ENCODE measurements around the gene ABCC4. TPM values are rescaled to one million over a fixed set of nuclear protein-coding genes. Genes with fewer than 3 reads are reported as not detected.

The ABCC4 gene
- total and polyA plus RNA-seq, 2 experiments from 2014 or later: 4.3 to 12.2 TPM

DNA sequence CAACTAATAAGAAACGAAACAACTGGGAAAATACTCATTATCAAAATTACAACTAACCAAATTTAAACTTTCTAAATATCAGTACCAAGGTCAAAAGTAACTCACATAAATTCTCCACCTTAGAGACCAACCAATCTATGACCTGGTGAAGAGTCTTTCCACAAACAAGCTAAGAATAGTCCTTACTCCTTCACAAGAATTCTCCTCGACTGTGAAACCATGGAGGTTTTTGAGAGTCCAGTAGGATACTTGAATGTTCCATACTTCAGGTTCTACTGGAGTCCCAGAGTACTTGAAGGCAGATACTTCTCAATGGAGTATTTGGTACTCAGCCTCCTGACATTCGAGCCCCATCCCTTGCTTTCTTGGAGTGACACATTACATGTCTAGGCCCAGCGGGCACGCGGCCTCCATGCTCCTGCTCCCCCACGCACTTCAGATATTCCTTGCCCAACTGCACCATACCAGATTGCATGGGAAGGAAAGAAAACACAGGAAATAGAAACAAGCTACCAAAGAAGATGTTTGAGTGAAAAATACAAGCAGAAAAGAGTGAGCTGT lies 63.9 kb downstream of the ABCC4 start:
- H3K9me3 Mint-ChIP-seq: no peaks in the 10 kb centered on the region
- no peak overlapping the region for H3K27ac Mint-ChIP-seq
- H3K4me2 ChIP-seq: no peak overlapping the region
- H3K79me2 ChIP-seq (replicated peaks; ENCODE audit: insufficient read depth): no peaks in the 10 kb centered on the region
- DNase-seq (ENCODE audit: low spot score): no peak
- no peak overlapping the region for H2AFZ ChIP-seq
- no peak for ATAC-seq
- no peaks in the 10 kb centered on the region for H3K36me3 ChIP-seq (ENCODE audit: insufficient read depth)
- H3F3A ChIP-seq (replicated peaks; ENCODE audit: low read depth): no peaks in the 10 kb centered on the region
- peaks cover 7% of the 10 kb centered on the region for H3K4me1 Mint-ChIP-seq
- no peaks in the 10 kb centered on the region for H3K27me3 ChIP-seq (ENCODE audit: insufficient read depth)
- H3K27me3 Mint-ChIP-seq (ENCODE audit: insufficient read depth, low read depth, poor library complexity): no peaks in the 10 kb centered on the region
- no peaks in the 10 kb centered on the region; the same call in 1 of the 2 replicates for H4K20me1 ChIP-seq (replicated peaks; ENCODE audit: insufficient read depth)
- H3K27ac ChIP-seq (ENCODE audit: low read depth): no peak overlapping the region
- H3K4me1 ChIP-seq (ENCODE audit: insufficient read depth): 0 out of 2 replicates have a peak, but pooled peaks cover 4% of the 10 kb centered on the region
- TF ChIP-seq NANOG (IDR thresholded peaks at IDR 0.05; ENCODE audit: borderline replicate concordance) (no peak), EZH2phosphoT487 (IDR thresholded peaks at IDR 0.05; ENCODE audit: unreplicated experiment) (no peak), EZH2 (IDR thresholded peaks at IDR 0.05; ENCODE audit: low read depth, unreplicated experiment) (no peak), STAT1 (IDR thresholded peaks at IDR 0.05; ENCODE audit: unreplicated experiment) (no peak), JUNB (IDR thresholded peaks at IDR 0.05; ENCODE audit: unreplicated experiment) (no peak), ZNF114 (CRISPR knock-in tag; IDR thresholded peaks at IDR 0.05) (no peak), ZNF331 (CRISPR knock-in tag; IDR thresholded peaks at IDR 0.05; ENCODE audit: low read depth) (no peak)
- TF ChIP-seq, protein P1, sequence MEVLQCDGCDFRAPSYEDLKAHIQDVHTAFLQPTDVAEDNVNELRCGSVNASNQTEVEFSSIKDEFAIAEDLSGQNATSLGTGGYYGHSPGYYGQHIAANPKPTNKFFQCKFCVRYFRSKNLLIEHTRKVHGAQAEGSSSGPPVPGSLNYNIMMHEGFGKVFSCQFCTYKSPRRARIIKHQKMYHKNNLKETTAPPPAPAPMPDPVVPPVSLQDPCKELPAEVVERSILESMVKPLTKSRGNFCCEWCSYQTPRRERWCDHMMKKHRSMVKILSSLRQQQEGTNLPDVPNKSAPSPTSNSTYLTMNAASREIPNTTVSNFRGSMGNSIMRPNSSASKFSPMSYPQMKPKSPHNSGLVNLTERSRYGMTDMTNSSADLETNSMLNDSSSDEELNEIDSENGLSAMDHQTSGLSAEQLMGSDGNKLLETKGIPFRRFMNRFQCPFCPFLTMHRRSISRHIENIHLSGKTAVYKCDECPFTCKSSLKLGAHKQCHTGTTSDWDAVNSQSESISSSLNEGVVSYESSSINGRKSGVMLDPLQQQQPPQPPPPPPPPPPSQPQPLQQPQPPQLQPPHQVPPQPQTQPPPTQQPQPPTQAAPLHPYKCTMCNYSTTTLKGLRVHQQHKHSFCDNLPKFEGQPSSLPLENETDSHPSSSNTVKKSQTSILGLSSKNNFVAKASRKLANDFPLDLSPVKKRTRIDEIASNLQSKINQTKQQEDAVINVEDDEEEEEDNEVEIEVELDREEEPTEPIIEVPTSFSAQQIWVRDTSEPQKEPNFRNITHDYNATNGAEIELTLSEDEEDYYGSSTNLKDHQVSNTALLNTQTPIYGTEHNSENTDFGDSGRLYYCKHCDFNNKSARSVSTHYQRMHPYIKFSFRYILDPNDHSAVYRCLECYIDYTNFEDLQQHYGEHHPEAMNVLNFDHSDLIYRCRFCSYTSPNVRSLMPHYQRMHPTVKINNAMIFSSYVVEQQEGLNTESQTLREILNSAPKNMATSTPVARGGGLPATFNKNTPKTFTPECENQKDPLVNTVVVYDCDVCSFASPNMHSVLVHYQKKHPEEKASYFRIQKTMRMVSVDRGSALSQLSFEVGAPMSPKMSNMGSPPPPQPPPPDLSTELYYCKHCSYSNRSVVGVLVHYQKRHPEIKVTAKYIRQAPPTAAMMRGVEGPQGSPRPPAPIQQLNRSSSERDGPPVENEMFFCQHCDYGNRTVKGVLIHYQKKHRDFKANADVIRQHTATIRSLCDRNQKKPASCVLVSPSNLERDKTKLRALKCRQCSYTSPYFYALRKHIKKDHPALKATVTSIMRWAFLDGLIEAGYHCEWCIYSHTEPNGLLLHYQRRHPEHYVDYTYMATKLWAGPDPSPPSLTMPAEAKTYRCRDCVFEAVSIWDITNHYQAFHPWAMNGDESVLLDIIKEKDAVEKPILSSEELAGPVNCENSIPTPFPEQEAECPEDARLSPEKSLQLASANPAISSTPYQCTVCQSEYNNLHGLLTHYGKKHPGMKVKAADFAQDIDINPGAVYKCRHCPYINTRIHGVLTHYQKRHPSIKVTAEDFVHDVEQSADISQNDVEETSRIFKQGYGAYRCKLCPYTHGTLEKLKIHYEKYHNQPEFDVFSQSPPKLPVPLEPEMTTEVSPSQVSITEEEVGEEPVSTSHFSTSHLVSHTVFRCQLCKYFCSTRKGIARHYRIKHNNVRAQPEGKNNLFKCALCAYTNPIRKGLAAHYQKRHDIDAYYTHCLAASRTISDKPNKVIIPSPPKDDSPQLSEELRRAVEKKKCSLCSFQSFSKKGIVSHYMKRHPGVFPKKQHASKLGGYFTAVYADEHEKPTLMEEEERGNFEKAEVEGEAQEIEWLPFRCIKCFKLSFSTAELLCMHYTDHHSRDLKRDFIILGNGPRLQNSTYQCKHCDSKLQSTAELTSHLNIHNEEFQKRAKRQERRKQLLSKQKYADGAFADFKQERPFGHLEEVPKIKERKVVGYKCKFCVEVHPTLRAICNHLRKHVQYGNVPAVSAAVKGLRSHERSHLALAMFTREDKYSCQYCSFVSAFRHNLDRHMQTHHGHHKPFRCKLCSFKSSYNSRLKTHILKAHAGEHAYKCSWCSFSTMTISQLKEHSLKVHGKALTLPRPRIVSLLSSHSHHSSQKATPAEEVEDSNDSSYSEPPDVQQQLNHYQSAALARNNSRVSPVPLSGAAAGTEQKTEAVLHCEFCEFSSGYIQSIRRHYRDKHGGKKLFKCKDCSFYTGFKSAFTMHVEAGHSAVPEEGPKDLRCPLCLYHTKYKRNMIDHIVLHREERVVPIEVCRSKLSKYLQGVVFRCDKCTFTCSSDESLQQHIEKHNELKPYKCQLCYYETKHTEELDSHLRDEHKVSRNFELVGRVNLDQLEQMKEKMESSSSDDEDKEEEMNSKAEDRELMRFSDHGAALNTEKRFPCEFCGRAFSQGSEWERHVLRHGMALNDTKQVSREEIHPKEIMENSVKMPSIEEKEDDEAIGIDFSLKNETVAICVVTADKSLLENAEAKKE (CRISPR knock-in tag; IDR thresholded peaks at IDR 0.05): no peak
- TF ChIP-seq, protein P2, sequence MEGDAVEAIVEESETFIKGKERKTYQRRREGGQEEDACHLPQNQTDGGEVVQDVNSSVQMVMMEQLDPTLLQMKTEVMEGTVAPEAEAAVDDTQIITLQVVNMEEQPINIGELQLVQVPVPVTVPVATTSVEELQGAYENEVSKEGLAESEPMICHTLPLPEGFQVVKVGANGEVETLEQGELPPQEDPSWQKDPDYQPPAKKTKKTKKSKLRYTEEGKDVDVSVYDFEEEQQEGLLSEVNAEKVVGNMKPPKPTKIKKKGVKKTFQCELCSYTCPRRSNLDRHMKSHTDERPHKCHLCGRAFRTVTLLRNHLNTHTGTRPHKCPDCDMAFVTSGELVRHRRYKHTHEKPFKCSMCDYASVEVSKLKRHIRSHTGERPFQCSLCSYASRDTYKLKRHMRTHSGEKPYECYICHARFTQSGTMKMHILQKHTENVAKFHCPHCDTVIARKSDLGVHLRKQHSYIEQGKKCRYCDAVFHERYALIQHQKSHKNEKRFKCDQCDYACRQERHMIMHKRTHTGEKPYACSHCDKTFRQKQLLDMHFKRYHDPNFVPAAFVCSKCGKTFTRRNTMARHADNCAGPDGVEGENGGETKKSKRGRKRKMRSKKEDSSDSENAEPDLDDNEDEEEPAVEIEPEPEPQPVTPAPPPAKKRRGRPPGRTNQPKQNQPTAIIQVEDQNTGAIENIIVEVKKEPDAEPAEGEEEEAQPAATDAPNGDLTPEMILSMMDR (conservative IDR thresholded peaks at IDR 0.05; ENCODE audit: low read depth in 2 of 2): no peak
- TF ChIP-seq, protein P3, sequence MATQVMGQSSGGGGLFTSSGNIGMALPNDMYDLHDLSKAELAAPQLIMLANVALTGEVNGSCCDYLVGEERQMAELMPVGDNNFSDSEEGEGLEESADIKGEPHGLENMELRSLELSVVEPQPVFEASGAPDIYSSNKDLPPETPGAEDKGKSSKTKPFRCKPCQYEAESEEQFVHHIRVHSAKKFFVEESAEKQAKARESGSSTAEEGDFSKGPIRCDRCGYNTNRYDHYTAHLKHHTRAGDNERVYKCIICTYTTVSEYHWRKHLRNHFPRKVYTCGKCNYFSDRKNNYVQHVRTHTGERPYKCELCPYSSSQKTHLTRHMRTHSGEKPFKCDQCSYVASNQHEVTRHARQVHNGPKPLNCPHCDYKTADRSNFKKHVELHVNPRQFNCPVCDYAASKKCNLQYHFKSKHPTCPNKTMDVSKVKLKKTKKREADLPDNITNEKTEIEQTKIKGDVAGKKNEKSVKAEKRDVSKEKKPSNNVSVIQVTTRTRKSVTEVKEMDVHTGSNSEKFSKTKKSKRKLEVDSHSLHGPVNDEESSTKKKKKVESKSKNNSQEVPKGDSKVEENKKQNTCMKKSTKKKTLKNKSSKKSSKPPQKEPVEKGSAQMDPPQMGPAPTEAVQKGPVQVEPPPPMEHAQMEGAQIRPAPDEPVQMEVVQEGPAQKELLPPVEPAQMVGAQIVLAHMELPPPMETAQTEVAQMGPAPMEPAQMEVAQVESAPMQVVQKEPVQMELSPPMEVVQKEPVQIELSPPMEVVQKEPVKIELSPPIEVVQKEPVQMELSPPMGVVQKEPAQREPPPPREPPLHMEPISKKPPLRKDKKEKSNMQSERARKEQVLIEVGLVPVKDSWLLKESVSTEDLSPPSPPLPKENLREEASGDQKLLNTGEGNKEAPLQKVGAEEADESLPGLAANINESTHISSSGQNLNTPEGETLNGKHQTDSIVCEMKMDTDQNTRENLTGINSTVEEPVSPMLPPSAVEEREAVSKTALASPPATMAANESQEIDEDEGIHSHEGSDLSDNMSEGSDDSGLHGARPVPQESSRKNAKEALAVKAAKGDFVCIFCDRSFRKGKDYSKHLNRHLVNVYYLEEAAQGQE (IDR thresholded peaks at IDR 0.05; ENCODE audit: unreplicated experiment): no peak
- H3K4me3 Mint-ChIP-seq: no peak overlapping the region
- no peaks in the 10 kb centered on the region for H3K36me3 Mint-ChIP-seq (ENCODE audit: low read depth)
- H3K9me2 ChIP-seq (ENCODE audit: insufficient read depth): 0 out of 2 replicates have a peak, but pooled peaks cover 3% of the 10 kb centered on the region
- H3K4me3 ChIP-seq: no peak overlapping the region
